K562 (cell line): ENCODE data around the gene SYT14. TPM values are rescaled to one million over a fixed set of nuclear protein-coding genes. Genes with fewer than 3 reads are reported as not detected.
"Not testable (repeated sequence)": the region's sequence is repeated elsewhere in the genome, so short reads cannot be mapped to it uniquely, and the experiment has no call there.

ENCODE experiments used
- ATAC-seq: fragments of 200-7000 bp; cut with Tn5 transposase; 3 replicates; pipeline ENCODE4 v1.9.1; 2020; ENCODE audit warnings: moderate library complexity
- BruUV-seq: library from RNA; stranded (reverse); fragments of 400-500 nt; replicated peaks from 2 replicates; lab custom pipeline; 2021; lab: Mats Ljungman, UMichigan
- CTCF ChIA-PET: fragments of 300-600 bp; formaldehyde crosslinking; extraction: SDS; loops from one replicate; lab custom pipeline; 2021; ENCODE audit warnings: low intra/inter-chr PET ratio; lab: Yijun Ruan, JAX
- POLR2A ChIA-PET: fragments of 300-600, 350-650 bp; sonication (Branson Sonifier 250); formaldehyde crosslinking; extraction: SDS; loops from one replicate; lab custom pipeline; 2021; ENCODE audit warnings: antibody characterized with exemption, inconsistent platforms; lab: Yijun Ruan, JAX
- DNase-seq, 4 experiments: peaks; one replicate each; pipeline versions ENCODE4 v3.0.0 to v3.0.0-alpha.2; 2011 to 2018; ENCODE audit warnings: low spot score in 3 of 4, mixed read lengths in 3 of 4; ENCODE audit errors: extremely low read depth in 1 of 4
- FAIRE-seq: peaks from 2 replicates; lab custom pipeline; 2011; peaks lifted over from hg19 to GRCh38; lab: Jason Lieb, UNC
- H2AFZ ChIP-seq: 2 replicates; pipeline ENCODE4 v1.6.0; 2011; ENCODE audit warnings: low read depth, low read length, control low read depth, inconsistent platforms
- H3K27ac ChIP-seq: fragments of 200-600 bp; 3 replicates; pipeline ENCODE4 v1.8.0; 2011; ENCODE audit warnings: low read depth, mild to moderate bottlenecking, control low read depth, inconsistent platforms, low read length, moderate library complexity, mixed read lengths; ENCODE audit errors: extremely low read depth
- H3K27me3 ChIP-seq, 2 experiments: fragments of 300-600 bp in 1 of 2; 2 replicates in 1 of 2; 3 replicates in 1 of 2; pipeline versions ENCODE4 v1.6.0 to v1.8.0; 2011; ENCODE audit warnings: inconsistent platforms in 2 of 2, low read length in 2 of 2, mild to moderate bottlenecking in 1 of 2, mixed read lengths in 1 of 2, moderate library complexity in 1 of 2; ENCODE audit not compliant: control insufficient read depth in 2 of 2, insufficient read depth in 2 of 2
- H3K36me3 ChIP-seq: fragments of 300-600 bp; 3 replicates; pipeline ENCODE4 v1.8.0; 2011; ENCODE audit warnings: mild to moderate bottlenecking, low read length, inconsistent platforms; ENCODE audit not compliant: control insufficient read depth, insufficient read depth
- H3K4me1 ChIP-seq, 2 experiments: fragments of 200-600 bp in 1 of 2; replicated peaks in 1 of 2; 2 replicates in 1 of 2; 3 replicates in 1 of 2; pipeline versions ENCODE4 v1.5.1 to v1.8.0; 2011; ENCODE audit warnings: inconsistent platforms in 2 of 2, low read length in 2 of 2, mild to moderate bottlenecking in 1 of 2, mixed read lengths in 1 of 2, moderate library complexity in 1 of 2; ENCODE audit not compliant: control insufficient read depth in 2 of 2, insufficient read depth in 2 of 2
- H3K4me2 ChIP-seq: 2 replicates; pipeline ENCODE4 v1.6.1; 2011; ENCODE audit warnings: low read length, control low read depth, inconsistent platforms, mixed read lengths; ENCODE audit not compliant: insufficient read depth
- H3K4me3 ChIP-seq: fragments of 200-600 bp; sonication (generic), shearing (Covaris generic); 2 replicates; pipeline ENCODE4 v1.5.1; 2016; ENCODE audit warnings: control low read depth, inconsistent platforms
- H3K79me2 ChIP-seq: fragments of 200-600 bp; 3 replicates; pipeline ENCODE4 v1.8.0; 2011; ENCODE audit warnings: low read length, inconsistent platforms; ENCODE audit not compliant: control insufficient read depth, insufficient read depth
- H3K9ac ChIP-seq, 2 experiments: 2 replicates each; pipeline versions ENCODE4 v1.6.0 to v1.6.1; 2011; ENCODE audit warnings: low read depth in 2 of 2, low read length in 2 of 2, control low read depth in 1 of 2, inconsistent platforms in 1 of 2, mild to moderate bottlenecking in 1 of 2, mixed read lengths in 1 of 2; ENCODE audit not compliant: insufficient read depth in 1 of 2
- H3K9me1 ChIP-seq: one replicate; pipeline ENCODE4 v1.6.0; 2011; ENCODE audit warnings: inconsistent platforms, mild to moderate bottlenecking, low read length, moderate library complexity; ENCODE audit not compliant: control insufficient read depth, insufficient read depth
- H3K9me3 ChIP-seq: replicated peaks from 2 replicates; pipeline ENCODE4 v1.5.1; 2011; ENCODE audit warnings: low read depth, low read length, inconsistent platforms; ENCODE audit not compliant: control insufficient read depth, insufficient read depth
- H4K20me1 ChIP-seq: replicated peaks from 2 replicates; pipeline ENCODE4 v1.6.1; 2011; ENCODE audit warnings: low read length, inconsistent platforms, mixed read lengths; ENCODE audit not compliant: control insufficient read depth, insufficient read depth
- ASH1L ChIP-seq: fragments of 450-650 bp; IDR thresholded peaks from 2 replicates; pipeline ENCODE4 v1.6.1; 2018; ENCODE audit warnings: borderline replicate concordance, mild to moderate bottlenecking, low read depth; ENCODE audit not compliant: partially characterized antibody
- CSDE1 ChIP-seq, 2 experiments: fragments of 450-650 bp; IDR thresholded peaks; 2 replicates each; pipeline ENCODE4 v1.6.1; 2016; ENCODE audit warnings: mild to moderate bottlenecking in 1 of 2
- DLX4 ChIP-seq: fragments of 250-450 bp; sonication (Bioruptor Pico); IDR thresholded peaks from 2 replicates; pipeline ENCODE4 v1.6.1; 2021; ENCODE audit warnings: mild to moderate bottlenecking
- HOXB6 ChIP-seq: fragments of 250-450 bp; sonication (Bioruptor Pico); IDR thresholded peaks from 2 replicates; pipeline ENCODE4 v1.5.1; 2022; ENCODE audit warnings: mild to moderate bottlenecking, borderline replicate concordance
- MAFG ChIP-seq: fragments of 450-650 bp; conservative IDR thresholded peaks from 2 replicates; pipeline ENCODE4 v1.6.1; 2016; ENCODE audit warnings: missing genetic modification characterization, missing compliant biosample characterization
- MAZ ChIP-seq, 2 experiments: fragments of 450-650 bp in 1 of 2; sonication (generic) in 1 of 2; formaldehyde crosslinking; IDR thresholded peaks in 1 of 2; conservative IDR thresholded peaks in 1 of 2; 2 replicates each; pipeline versions ENCODE4 v1.4.0 to v1.5.0; 2020; ENCODE audit warnings: mild to moderate bottlenecking in 1 of 2, missing genetic modification reagents in 1 of 2
- MEF2A ChIP-seq: IDR thresholded peaks from 2 replicates; pipeline ENCODE4 v1.6.1; 2011; ENCODE audit warnings: low read depth, mild to moderate bottlenecking, low read length, moderate library complexity; ENCODE audit not compliant: control insufficient read depth
- NCOA4 ChIP-seq: fragments of 450-650 bp; IDR thresholded peaks from 2 replicates; pipeline ENCODE4 v1.6.1; 2018; ENCODE audit warnings: mild to moderate bottlenecking; ENCODE audit not compliant: partially characterized antibody
- NR2C1 ChIP-seq, 2 experiments: fragments of 450-650 bp; IDR thresholded peaks; 2 replicates each; pipeline ENCODE4 v1.6.1; 2017; ENCODE audit warnings: mild to moderate bottlenecking in 2 of 2, antibody characterized with exemption in 1 of 2, inconsistent platforms in 1 of 2, missing compliant biosample characterization in 1 of 2, missing genetic modification characterization in 1 of 2
- PHB ChIP-seq: fragments of 250-450 bp; sonication (Bioruptor Pico); IDR thresholded peaks from 2 replicates; pipeline ENCODE4 v1.5.0; 2021
- POLR2AphosphoS2 ChIP-seq: IDR thresholded peaks from 2 replicates; pipeline ENCODE4 v1.6.1; 2012; ENCODE audit warnings: low read length, improper control_type of control experiment
- SAFB2 ChIP-seq: fragments of 200-400 bp; formaldehyde crosslinking; IDR thresholded peaks from 2 replicates; pipeline ENCODE4 v1.6.1; 2018; ENCODE audit warnings: borderline replicate concordance, low read length, low read depth, moderate library complexity; ENCODE audit not compliant: severe bottlenecking
- SIN3B ChIP-seq: fragments of 450-650 bp; IDR thresholded peaks from 2 replicates; pipeline ENCODE4 v1.6.1; 2017; ENCODE audit warnings: low read depth, mild to moderate bottlenecking, moderate library complexity
- SP1 ChIP-seq: sonication (generic); formaldehyde crosslinking; IDR thresholded peaks from 2 replicates; pipeline ENCODE4 v1.8.1; 2022; ENCODE audit warnings: mild to moderate bottlenecking, missing genetic modification reagents
- VEZF1 ChIP-seq: fragments of 200-800 bp; sonication (Bioruptor generic); IDR thresholded peaks from 2 replicates; pipeline ENCODE4 v1.6.1; 2017; ENCODE audit warnings: missing genetic modification characterization, missing compliant biosample characterization
- ZNF311 ChIP-seq: fragments of 250-450 bp; sonication (Bioruptor Pico); IDR thresholded peaks from 2 replicates; pipeline ENCODE4 v1.4.0; 2020; ENCODE audit warnings: mild to moderate bottlenecking, moderate library complexity
- WGBS: fragments of 100-300 bp; shearing (Covaris generic); methylation state at CpG from one replicate; pipeline ENCODE4 v1.1.6; 2016; ENCODE audit warnings: low coverage, mixed read lengths; ENCODE audit not compliant: insufficient coverage; ENCODE audit errors: missing lambda C conversion rate; 5-methylcytosine and 5-hydroxymethylcytosine counted together
- in situ Hi-C: fragments of 300-500 bp; cut with MboI; formaldehyde crosslinking; loops from 4 replicates; pipeline ENCODE4 v1.15.0; 2018; ENCODE audit warnings: inconsistent platforms, mixed read lengths
- intact Hi-C: fragments of 100-400 bp; cut with micrococcal nuclease; formaldehyde crosslinking; loops from 2 replicates; pipeline ENCODE4 v1.14.2; 2022
- polyA plus RNA-seq, 8 experiments: library from polyadenylated mRNA; depleted of rRNA in 4 of 8; stranded (reverse) in 5 of 8; unstranded in 3 of 8; fragments of >200 nt; fragmentation: Nextera tagmentation in 2 of 8; fragmentation: Illumina TruSeq in 1 of 8; extraction: Ambion mirVana in 2 of 8; extraction: Trizol in 1 of 8; gene quantifications; 2 replicates each; pipeline versions ENCODE4 v1.2.1 to v1.2.3, GENCODE V29; 2011 to 2014; ENCODE audit warnings: inconsistent platforms in 1 of 8, missing spikeins in 1 of 8
- total RNA-seq, 7 experiments: library from RNA; depleted of rRNA in 6 of 7; stranded (reverse); fragments of >200 nt in 6 of 7; fragmentation: Illumina TruSeq in 2 of 7; extraction: Trizol in 2 of 7; gene quantifications; 2 replicates each; pipeline versions ENCODE4 v1.2.1 to v1.2.3, GENCODE V29; 2011 to 2021; ENCODE audit warnings: low replicate concordance in 1 of 7

The SYT14 gene
- total and polyA plus RNA-seq, 9 of the 15 experiments (the other 6 are each of a cell fraction or from before 2014, with no cell fraction given), result 0.01 to 0.04 TPM; not detected in 7

GRCh38 chr1:210050491-210050890 lies 112.5 kb downstream of the SYT14 start:
- ATAC-seq, H2AFZ ChIP-seq, H3K9ac ChIP-seq, H3K4me2 ChIP-seq, POLR2A ChIA-PET, H3K36me3 ChIP-seq, H3K4me1 ChIP-seq, H3K79me2 ChIP-seq, BruUV-seq, H3K4me3 ChIP-seq, H3K27ac ChIP-seq, H4K20me1 ChIP-seq, intact Hi-C loops, H3K27me3 ChIP-seq, FAIRE-seq, DNase-seq, H3K9me3 ChIP-seq, H3K9me1 ChIP-seq, in situ Hi-C loops: not testable (repeated sequence)
- 1% methylated on average over 4 of the region's 4 CpGs for WGBS
- CTCF ChIA-PET, result interaction anchor here (0.6 kb wide), 1 partner anchor 260 kb away, joined by 4 read pairs; no protein-coding TSS in a partner anchor

GRCh38 chr1:210053126-210053525 lies 115.1 kb downstream of the SYT14 start:
- no TSS peak for BruUV-seq
- WGBS, result 0% methylated on average over 1 of the region's 1 CpG
- Histone ChIP-seq H3K4me1 (no peaks in the 10 kb centered on the region), H3K27me3 (no peaks in the 10 kb centered on the region), H3K36me3 (no peaks in the 10 kb centered on the region), H3K9me1 (no peaks in the 10 kb centered on the region), H3K4me2 (no peak overlapping the region), H2AFZ (no peak overlapping the region), H3K9ac (no peak overlapping the region), H4K20me1 (no peaks in the 10 kb centered on the region), H3K27ac (no peak overlapping the region), H3K4me3 (no peak overlapping the region), H3K9me3 (no peaks in the 10 kb centered on the region), H3K79me2 (no peaks in the 10 kb centered on the region)
- intact Hi-C loops (no loop called here), in situ Hi-C loops (no loop called here)
- ATAC-seq, result no peak
- ChIA-PET CTCF (no interaction called here), POLR2A (no interaction called here)
- DNase-seq, result no peak
- FAIRE-seq, result no peak
- TF ChIP-seq SP1 (CRISPR knock-in tag), result no peak
- TF ChIP-seq ZNF311, result no peak
- no peak for TF ChIP-seq NR2C1 (IDR thresholded peaks at IDR 0.05)
- TF ChIP-seq NR2C1 (tag; IDR thresholded peaks at IDR 0.05), result no peak
- no peak for TF ChIP-seq VEZF1 (CRISPR knock-in tag)
- no peak for TF ChIP-seq MAFG (tag)
- no peak for TF ChIP-seq POLR2AphosphoS2
- TF ChIP-seq MEF2A, result no peak
- TF ChIP-seq MAZ (CRISPR knock-in tag; conservative IDR thresholded peaks at IDR 0.05 in 1 of 2, IDR thresholded peaks at IDR 0.05 in 1 of 2), result no peak
- no peak for TF ChIP-seq ASH1L
- no peak for TF ChIP-seq HOXB6 (CRISPR knock-in tag)
- no peak for TF ChIP-seq SAFB2
- no peak for TF ChIP-seq PHB (CRISPR knock-in tag)
- TF ChIP-seq CSDE1 (IDR thresholded peaks at IDR 0.05), result no peak
- no peak for TF ChIP-seq NCOA4
- no peak for TF ChIP-seq SIN3B
- no peak for TF ChIP-seq DLX4 (CRISPR knock-in tag)
